ENCODE results near the gene USP33.
A peak's percentile ranks its signal among the peaks of the same experiment; 100 is the strongest.
"Not testable (repeated sequence)": the region's sequence is repeated elsewhere in the genome, so short reads cannot be mapped to it uniquely, and the experiment has no call there.

USP33 gene

GRCh38 chr1:77759071-77760028 is at the start of gene USP33:
Gene USP33 (minus strand): TSS chr1:77759852. CDS start chr1:77741697, 18,155 bp downstream.
- DNase-seq, result peak; percentile 61

DNA sequence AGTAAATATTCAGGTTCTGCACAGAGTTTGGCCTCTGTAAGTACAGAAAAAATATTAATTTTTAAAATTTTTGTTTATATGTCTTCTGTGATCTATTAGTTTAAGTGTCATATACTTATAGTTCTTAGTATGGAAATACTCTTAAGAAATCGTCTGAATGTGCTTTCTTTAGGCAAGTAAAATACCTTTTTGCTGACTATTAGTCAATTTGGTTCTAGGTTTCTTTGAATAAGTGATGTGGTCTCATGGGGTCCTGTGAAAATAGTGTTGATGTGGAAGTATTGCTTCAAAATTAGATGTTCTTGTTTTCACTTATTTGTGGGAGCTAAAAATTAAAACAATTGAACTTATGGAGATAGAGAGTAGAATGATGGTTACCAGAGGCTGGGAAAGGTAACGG is 43.7 kb upstream of the USP33 start:
- DNase-seq, result no peak

DNA sequence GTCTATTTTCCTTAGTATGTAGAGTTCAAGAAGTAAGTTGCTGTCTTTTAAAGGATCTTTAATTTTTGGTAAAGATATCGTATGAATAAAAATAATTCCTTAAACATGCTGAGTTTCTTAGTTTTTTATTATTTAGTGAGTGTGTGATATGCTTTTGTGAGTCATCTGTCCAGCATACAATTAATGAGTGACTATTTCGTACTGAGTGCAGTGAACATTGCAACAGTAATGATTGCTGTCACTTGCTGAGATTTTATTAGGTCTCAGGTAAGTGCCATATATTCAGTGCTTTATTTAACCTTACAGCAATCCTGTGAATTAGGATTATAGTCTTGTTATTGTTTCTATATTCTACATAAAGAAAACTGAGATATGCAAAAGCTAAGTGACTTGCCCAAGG is 42.4 kb upstream of the USP33 start:
- DNase-seq, result no peak

- no peak for DNase-seq
These were observed 38.3 kb upstream of the USP33 start for GRCh38 chr1:77797991-77798390.

DNA sequence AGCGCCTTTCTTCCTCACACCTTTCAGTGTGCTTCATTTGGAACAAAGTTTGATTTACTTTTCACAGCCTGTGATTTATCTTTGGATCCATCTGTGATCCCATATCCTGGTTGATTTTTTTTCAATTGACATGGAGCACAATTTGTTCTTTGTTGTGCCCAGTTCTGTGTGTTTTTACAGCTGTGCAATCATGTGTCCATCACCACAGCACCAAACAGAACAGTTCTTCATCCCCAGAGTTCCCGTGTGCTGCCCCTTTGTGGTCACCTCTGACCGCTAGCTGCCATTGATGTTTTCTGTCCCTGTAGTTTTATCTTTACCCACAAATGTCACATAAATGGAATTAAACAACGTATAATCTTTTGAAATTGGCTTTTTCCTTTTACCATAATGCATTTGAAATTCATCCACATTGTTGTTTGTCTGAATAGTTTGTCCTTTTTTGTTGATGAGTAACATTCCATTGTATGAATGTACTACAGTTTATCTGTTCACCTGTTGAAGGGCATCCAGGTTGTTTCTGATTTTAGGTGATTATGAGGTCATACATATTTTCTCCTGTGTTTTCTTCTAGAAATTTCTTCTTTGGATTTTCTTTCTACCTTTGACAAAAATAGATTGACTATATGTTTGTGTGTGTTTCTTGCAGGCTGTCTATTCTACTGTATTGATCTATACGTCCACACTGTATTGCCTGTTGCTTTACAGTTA is 37.2 kb upstream of the USP33 start:
- DNase-seq, result no peak

DNA sequence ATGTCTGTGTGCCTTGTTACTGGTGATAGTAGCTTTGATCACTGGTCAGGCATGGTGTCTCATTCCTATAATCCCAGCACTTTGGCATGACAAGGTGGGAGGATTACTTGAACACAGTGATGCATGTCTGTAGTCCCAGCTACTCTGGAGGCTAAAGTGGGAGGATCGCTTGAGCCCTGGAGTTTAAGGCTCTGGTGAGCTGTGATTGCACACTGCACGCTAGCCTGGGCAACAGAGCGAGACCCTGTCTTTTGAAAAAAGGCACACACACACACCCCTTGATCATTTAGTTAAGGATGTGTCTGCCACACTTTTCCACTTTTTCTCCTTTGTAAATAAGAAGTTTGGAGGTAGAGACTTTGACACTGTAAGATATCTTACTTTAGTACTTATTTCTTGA is 34.9 kb upstream of the USP33 start:
- DNase-seq, result no peak

DNA sequence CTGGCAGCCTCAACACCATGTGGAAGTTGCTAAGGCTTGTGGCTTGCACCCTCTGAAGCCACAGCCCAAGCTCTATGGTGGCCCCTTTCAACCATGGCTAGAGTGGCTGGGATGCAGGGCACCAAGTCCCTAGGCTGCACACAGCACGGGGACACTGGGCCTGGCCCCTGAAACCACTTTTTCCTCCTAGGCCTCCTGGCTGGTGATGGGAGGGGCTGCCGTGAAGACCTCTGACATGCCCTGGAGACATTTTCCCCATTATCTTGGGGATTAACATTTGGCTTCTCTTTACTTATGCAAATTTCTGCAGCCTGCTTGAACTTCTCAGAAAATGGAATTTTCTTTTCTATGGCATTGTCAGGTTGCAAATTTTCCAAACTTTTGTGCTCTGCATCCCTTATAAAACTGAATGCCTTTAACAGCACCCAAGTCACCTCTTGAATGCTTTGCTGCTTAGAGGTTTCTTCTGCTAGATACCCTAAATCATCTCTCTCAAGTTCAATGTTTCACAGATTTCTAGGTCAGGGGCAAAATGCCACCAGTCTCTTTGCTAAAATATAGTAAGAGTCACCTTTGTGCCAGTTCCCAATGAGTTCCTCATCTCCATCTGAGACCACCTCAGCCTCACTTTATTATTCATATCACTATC is 26.6 kb upstream of the USP33 start:
- not testable (repeated sequence) for DNase-seq

GRCh38 chr1:77783141-77783540 is 23.5 kb upstream of the USP33 start:
- no peak for DNase-seq

DNA sequence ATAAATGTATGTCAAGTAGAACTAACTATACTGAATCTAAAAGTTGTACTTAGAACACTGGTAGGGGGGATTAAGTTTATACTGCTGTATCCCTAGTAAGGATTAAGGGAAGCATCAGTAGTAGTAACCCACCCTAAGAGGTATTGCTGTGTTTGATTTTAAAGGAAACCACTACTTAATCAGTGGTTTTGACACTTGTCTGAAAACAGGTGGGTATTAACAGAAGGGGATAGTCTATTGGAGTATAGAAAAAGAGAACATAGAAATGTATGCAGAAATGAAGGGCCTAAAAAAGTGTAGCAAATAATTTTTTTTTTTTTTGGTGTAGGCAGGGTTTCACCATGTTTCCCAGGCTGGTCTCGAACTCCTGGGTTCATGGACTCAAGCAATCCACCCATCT is 22.0 kb upstream of the USP33 start:
- DNase-seq, result no peak

GRCh38 chr1:77779529-77780281 is 20.1 kb upstream of the USP33 start, which contains the start of gene MIGA1:
Gene MIGA1 (plus strand): TSS chr1:77779649. CDS start chr1:77783253, 3,604 bp downstream.
- peak; percentile 51 for DNase-seq

GRCh38 chr1:77776007-77776700 is 16.5 kb upstream of the USP33 start:
- no peak for DNase-seq

- DNase-seq, result no peak
These were observed 8.4 kb upstream of the USP33 start for GRCh38 chr1:77768006-77768405.

DNA sequence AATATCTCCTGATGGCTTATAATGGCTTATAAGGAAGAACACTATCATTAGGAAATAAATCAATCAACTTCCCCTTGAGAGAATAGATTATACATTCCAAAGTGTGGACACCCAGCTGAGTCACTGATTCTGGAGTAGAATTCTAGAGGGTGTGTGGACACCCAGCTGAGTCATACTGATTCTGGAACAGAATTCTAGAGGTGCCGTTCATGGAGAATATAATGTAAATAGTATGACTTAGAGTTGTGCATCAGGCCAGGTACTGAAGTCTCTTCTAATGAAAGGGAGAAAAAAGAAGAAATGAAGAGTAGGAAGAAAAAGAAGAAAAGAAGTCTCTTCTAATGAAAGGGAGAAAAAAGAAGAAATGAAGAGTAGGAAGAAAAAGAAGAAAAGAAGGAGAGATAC is 2.4 kb upstream of the USP33 start:
- DNase-seq, result peak; percentile 17

DNA sequence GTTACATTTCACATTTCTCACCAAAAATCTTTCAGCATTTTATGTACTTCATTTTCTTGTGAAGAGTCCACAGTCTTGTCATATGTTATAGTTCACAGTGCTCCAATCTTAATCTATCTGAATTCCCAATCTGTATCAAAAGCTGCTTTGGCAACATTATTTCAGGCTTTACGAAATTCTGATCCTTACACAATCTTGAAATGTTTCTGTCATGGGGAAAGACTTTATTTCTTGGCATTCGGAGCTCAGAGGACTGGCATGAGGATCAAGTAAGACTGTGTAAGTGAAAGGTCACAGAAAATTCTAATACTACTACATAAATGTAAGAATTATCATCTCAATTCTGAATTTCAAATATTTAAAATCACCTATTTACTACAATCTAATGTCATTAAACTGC is 2.0 kb downstream of the USP33 start:
- peak; percentile 14 for DNase-seq

GRCh38 chr1:77757066-77757584 is 2.5 kb downstream of the USP33 start:
- no peak for DNase-seq

GRCh38 chr1:77756052-77756754 is 3.4 kb downstream of the USP33 start:
- no peak for DNase-seq

- peak; percentile 5 for DNase-seq
These were observed 10.2 kb downstream of the USP33 start for GRCh38 chr1:77749489-77749888.

- DNase-seq, result no peak
These were observed 15.1 kb downstream of the USP33 start for GRCh38 chr1:77744576-77744975.

DNA sequence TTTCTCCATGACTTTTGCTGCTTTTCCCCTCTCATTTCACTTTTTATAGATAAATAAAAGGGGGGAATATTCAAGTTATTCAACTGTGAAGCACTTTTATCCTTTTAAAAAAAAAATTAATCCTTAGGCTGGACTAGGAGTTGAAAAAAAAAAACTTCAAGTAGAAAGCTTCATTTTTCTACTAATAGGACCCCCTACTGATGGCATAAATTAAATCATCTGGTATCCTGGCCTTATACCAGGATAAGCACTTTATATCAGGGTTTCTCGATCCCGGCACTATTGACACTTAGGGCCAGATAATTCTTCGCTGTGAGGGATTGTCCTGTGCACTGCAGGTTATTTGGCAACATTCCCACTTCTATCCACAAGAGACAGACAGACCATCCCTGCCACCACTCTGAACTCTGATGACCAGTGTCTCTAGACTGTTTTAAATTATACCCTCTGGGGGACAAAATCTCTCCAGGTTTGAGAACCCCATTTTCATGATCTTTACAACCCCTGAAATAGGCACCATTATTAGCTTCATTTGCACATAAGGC is 17.6 kb downstream of the USP33 start:
- DNase-seq, result no peak

DNA sequence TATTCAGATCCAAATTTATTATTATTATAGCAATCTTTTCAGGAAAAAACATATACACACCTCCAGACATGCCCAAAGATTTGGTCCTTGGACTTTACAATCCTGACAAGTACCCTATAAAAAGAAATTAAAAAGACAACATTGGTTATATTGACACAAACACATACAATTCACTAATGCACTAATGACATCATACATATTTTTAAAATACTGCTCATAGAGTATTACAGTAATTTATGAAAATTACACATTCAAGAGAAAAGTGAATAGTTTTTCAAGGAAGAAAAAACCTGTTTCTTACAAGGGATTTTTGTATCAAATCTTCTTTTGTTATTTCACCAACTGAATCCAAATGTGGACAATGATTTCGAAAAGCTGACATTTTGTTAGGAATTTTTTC is 18.3 kb downstream of the USP33 start:
- no peak for DNase-seq

DNA sequence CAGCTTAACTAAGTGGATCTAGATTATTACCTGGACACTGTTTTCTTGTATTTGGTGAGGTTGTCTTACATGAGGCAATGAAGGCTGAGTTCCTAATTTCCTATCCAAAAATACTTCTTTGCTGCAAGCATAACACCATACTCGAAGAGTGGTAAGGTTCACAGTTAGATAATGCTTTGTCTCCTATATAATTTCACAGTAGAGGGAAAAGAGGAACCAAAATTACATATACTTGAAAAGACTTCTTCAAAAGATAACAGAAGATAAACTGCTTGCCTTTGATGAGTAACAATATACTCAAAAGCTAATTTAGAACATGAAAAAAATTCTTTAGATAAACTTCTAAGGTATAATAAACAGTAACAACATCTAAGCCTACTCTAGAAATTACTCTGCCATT is 20.4 kb downstream of the USP33 start:
- DNase-seq, result no peak

All from amniotic stem cell (primary cell).